ENCODE data around the gene PPP3CA.

DNA sequence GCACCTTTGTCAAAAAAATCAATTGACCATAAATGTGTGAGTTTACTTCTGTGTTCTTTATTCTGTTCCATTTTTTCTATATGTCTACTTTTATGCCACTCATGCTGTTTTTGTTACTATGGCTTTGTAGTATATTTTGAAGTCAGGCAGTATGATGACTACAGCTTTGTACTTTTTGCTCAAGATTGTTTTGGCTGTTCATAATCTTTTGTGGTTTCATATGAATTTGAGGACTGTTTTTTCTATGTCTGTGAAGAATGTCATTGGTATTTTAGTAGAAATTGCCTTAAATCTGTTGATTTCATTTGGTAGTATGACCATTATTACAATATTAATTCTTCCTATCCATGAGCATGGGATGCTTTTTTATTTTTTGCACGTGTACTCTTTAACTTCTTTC lies 346.8 kb downstream of the PPP3CA start:
- no peak for TF ChIP-seq POLR2AphosphoS5 (IDR thresholded peaks at IDR 0.05)
- TF ChIP-seq, protein P1, sequence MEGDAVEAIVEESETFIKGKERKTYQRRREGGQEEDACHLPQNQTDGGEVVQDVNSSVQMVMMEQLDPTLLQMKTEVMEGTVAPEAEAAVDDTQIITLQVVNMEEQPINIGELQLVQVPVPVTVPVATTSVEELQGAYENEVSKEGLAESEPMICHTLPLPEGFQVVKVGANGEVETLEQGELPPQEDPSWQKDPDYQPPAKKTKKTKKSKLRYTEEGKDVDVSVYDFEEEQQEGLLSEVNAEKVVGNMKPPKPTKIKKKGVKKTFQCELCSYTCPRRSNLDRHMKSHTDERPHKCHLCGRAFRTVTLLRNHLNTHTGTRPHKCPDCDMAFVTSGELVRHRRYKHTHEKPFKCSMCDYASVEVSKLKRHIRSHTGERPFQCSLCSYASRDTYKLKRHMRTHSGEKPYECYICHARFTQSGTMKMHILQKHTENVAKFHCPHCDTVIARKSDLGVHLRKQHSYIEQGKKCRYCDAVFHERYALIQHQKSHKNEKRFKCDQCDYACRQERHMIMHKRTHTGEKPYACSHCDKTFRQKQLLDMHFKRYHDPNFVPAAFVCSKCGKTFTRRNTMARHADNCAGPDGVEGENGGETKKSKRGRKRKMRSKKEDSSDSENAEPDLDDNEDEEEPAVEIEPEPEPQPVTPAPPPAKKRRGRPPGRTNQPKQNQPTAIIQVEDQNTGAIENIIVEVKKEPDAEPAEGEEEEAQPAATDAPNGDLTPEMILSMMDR (IDR thresholded peaks at IDR 0.05) = no peak
- no peak for TF ChIP-seq POLR2A (IDR thresholded peaks at IDR 0.05)
